ENCODE measurements around the gene LRMDA.

The LRMDA gene

DNA sequence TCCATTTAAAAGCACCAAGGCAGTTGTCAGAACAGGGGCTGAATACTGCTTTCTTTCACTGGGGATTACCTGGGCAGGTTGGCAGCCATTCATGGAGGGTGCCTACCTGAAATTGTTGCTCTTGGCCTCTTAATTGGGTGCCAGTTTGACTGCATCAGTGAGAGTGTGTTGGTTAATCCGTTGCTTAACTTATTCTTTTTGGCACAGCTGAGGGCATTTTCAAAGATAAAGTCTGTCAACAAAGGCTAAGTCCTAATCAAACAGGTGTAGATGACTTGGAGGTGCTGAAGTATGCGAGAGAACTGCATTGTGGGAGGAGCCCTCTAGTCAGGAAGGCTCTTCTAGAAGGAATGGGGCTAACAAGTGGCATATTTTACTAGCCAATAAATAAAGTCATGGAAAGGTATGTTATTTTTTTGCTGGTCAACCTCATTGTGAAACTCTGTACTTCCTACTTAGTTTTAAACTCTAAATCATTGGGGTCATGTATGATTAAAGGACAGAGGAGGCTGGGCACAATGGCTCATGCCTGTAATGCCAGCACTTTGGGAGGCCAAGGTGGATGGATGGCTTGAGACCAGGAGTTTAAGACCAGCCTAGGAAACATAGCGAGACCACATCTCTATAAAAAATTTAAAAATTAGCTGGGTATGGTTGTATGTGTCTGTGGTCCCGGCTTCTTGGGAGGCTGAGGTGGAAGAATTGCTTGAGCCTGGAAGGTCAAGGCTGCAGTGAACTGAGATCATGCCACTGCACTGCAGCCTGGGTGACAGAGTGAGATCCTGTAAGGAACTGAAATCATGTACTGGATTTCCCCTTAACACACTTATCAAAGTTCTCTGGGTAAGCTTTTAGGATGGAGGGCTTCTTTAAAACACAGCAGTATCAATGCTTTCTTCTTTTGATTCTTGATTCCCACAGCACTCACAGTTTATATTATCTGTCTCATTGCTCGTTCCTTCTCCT is 134.1 kb downstream of the LRMDA start:
- no peaks in the 10 kb centered on the region for H3K27me3 ChIP-seq (ENCODE audit: insufficient read depth, low read length, poor library complexity)
- no peak for TF ChIP-seq EZH2 (IDR thresholded peaks at IDR 0.05; ENCODE audit: borderline replicate concordance, low read depth, low read length, severe bottlenecking)
- H3K9ac ChIP-seq (ENCODE audit: low read depth, low read length) = no peak overlapping the region
- no peak for DNase-seq
- H3K27ac ChIP-seq (ENCODE audit: low read length) = no peak overlapping the region
- H2AFZ ChIP-seq (ENCODE audit: low read depth, low read length) = no peak overlapping the region
- H3K4me1 ChIP-seq (ENCODE audit: insufficient read depth, low read length) = no peaks in the 10 kb centered on the region
- no peaks in the 10 kb centered on the region for H3K9me3 ChIP-seq (ENCODE audit: insufficient read depth, low read length, severe bottlenecking)
- no peak for ATAC-seq (ENCODE audit: insufficient read depth, low read depth)
- no peaks in the 10 kb centered on the region for H3K36me3 ChIP-seq (ENCODE audit: insufficient read depth, low read length)
- no peak overlapping the region for H3K4me2 ChIP-seq (ENCODE audit: insufficient read depth, low read length)
- no peaks in the 10 kb centered on the region for H3K79me2 ChIP-seq (ENCODE audit: insufficient read depth, low read length)
- H3K4me3 ChIP-seq (ENCODE audit: low read depth in 1 of 2, low read length in 2 of 2) = no peak overlapping the region
- no peaks in the 10 kb centered on the region for H4K20me1 ChIP-seq (ENCODE audit: insufficient read depth, low read length)

DNA sequence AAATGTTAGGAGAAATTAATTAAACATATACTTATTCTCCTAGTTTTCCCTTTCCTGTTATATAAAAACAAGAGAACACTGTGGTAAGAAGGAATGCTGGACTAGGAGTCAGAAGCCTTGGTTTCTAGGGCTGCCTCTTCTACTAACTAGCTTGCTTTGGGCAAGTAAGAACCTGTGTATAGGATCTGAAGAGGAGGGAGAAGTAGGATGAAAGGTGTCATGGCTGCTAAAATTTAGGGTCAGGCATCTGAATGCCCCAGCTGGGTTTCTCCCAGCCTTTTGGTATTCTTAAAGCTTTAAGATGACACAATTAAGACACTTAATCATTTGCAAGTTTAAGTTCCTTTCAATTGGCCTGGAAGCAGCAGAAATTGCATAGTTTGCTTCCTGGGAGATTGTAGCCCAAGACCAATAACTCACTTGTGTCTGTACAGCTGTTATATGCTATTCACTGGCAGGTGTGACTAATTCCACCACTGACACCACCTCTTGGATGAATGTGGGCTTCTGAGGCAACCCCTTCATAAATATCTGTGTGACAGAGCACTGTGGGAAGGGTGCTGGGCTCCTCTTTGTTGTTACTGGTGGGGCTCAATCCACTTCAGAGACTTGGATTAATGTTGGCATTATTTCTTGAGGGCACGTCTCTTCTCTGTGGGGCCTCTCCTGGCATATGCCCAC is 137.2 kb downstream of the LRMDA start:
- Histone ChIP-seq H3K4me3 (ENCODE audit: low read depth in 1 of 2, low read length in 2 of 2) (no peak overlapping the region), H4K20me1 (ENCODE audit: insufficient read depth, low read length) (no peaks in the 10 kb centered on the region), H3K27ac (ENCODE audit: low read length) (no peak overlapping the region), H3K4me1 (ENCODE audit: insufficient read depth, low read length) (no peaks in the 10 kb centered on the region), H3K9me3 (ENCODE audit: insufficient read depth, low read length, severe bottlenecking) (peaks cover 11% of the 10 kb centered on the region), H2AFZ (ENCODE audit: low read depth, low read length) (no peak overlapping the region), H3K79me2 (ENCODE audit: insufficient read depth, low read length) (no peaks in the 10 kb centered on the region), H3K36me3 (ENCODE audit: insufficient read depth, low read length) (no peaks in the 10 kb centered on the region), H3K27me3 (ENCODE audit: insufficient read depth, low read length, poor library complexity) (no peaks in the 10 kb centered on the region), H3K4me2 (ENCODE audit: insufficient read depth, low read length) (no peak overlapping the region), H3K9ac (ENCODE audit: low read depth, low read length) (no peak overlapping the region)
- TF ChIP-seq, protein P1, sequence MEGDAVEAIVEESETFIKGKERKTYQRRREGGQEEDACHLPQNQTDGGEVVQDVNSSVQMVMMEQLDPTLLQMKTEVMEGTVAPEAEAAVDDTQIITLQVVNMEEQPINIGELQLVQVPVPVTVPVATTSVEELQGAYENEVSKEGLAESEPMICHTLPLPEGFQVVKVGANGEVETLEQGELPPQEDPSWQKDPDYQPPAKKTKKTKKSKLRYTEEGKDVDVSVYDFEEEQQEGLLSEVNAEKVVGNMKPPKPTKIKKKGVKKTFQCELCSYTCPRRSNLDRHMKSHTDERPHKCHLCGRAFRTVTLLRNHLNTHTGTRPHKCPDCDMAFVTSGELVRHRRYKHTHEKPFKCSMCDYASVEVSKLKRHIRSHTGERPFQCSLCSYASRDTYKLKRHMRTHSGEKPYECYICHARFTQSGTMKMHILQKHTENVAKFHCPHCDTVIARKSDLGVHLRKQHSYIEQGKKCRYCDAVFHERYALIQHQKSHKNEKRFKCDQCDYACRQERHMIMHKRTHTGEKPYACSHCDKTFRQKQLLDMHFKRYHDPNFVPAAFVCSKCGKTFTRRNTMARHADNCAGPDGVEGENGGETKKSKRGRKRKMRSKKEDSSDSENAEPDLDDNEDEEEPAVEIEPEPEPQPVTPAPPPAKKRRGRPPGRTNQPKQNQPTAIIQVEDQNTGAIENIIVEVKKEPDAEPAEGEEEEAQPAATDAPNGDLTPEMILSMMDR (IDR thresholded peaks at IDR 0.05; ENCODE audit: borderline replicate concordance, extremely low read depth, low read length, poor library complexity, severe bottlenecking) = no peak
- no peak for DNase-seq
- no peak for ATAC-seq (ENCODE audit: insufficient read depth, low read depth)

DNA sequence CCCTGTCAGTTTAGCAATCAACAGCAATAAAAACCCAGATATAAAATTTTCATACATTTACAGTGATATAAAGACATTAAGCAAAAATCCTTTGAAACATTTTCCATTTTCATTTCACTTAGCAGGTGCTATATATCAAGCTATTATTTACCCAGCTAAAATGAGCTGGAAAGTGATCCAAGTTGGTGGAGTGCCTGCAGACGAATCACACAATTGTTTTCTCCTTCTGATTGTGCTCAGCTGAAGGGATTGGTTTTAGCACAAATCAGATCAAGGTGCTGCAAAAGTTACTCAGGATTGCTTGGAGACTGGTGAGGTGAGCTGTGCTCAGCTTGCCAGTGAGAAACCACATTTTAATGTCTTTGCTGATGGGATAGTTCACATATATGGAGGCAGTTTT is 138.1 kb downstream of the LRMDA start:
- no peak overlapping the region for H3K27ac ChIP-seq (ENCODE audit: low read length)
- peaks cover 14% of the 10 kb centered on the region for H3K9me3 ChIP-seq (ENCODE audit: insufficient read depth, low read length, severe bottlenecking)
- H3K9ac ChIP-seq (ENCODE audit: low read depth, low read length) = no peak overlapping the region
- H3K4me1 ChIP-seq (ENCODE audit: insufficient read depth, low read length) = no peaks in the 10 kb centered on the region
- H3K4me3 ChIP-seq (ENCODE audit: low read depth in 1 of 2, low read length in 2 of 2) = no peak overlapping the region
- ATAC-seq (ENCODE audit: insufficient read depth, low read depth) = no peak
- H3K27me3 ChIP-seq (ENCODE audit: insufficient read depth, low read length, poor library complexity) = no peaks in the 10 kb centered on the region
- H3K79me2 ChIP-seq (ENCODE audit: insufficient read depth, low read length) = no peaks in the 10 kb centered on the region
- H3K36me3 ChIP-seq (ENCODE audit: insufficient read depth, low read length) = no peaks in the 10 kb centered on the region
- DNase-seq = no peak
- H3K4me2 ChIP-seq (ENCODE audit: insufficient read depth, low read length) = no peak overlapping the region
- TF ChIP-seq, protein P1 (IDR thresholded peaks at IDR 0.05; ENCODE audit: borderline replicate concordance, extremely low read depth, low read length, poor library complexity, severe bottlenecking) = no peak
- no peak for TF ChIP-seq EZH2 (IDR thresholded peaks at IDR 0.05; ENCODE audit: borderline replicate concordance, low read depth, low read length, severe bottlenecking)
- no peak overlapping the region for H2AFZ ChIP-seq (ENCODE audit: low read depth, low read length)
- H4K20me1 ChIP-seq (ENCODE audit: insufficient read depth, low read length) = no peaks in the 10 kb centered on the region

DNA sequence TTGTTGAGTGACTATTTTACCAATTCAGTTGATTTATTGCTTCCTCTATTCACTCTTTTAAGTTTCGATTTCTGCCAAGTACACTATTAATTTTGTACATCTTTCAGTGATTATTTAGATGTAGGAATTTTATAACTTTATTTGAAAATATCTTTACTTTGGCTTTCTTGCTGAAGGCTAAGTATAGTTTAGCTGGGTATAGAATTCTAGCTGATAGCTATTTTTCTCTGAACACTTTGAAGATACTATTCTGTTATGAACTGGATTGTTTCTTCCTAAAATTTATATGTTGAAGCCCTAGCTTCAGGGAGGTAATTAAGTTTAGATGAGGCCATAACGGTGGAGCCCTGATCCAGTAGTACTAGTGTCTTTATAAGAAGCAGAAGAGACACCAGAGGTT is 141.1 kb downstream of the LRMDA start:
- H3K4me2 ChIP-seq (ENCODE audit: insufficient read depth, low read length) = no peak overlapping the region
- H3K4me1 ChIP-seq (ENCODE audit: insufficient read depth, low read length) = no peaks in the 10 kb centered on the region
- H3K9ac ChIP-seq (ENCODE audit: low read depth, low read length) = no peak overlapping the region
- H2AFZ ChIP-seq (ENCODE audit: low read depth, low read length) = no peak overlapping the region
- no peaks in the 10 kb centered on the region for H4K20me1 ChIP-seq (ENCODE audit: insufficient read depth, low read length)
- no peak overlapping the region for H3K27ac ChIP-seq (ENCODE audit: low read length)
- H3K9me3 ChIP-seq (ENCODE audit: insufficient read depth, low read length, severe bottlenecking) = peaks cover 17% of the 10 kb centered on the region
- ATAC-seq (ENCODE audit: insufficient read depth, low read depth) (no peak), DNase-seq (no peak)
- no peaks in the 10 kb centered on the region for H3K79me2 ChIP-seq (ENCODE audit: insufficient read depth, low read length)
- TF ChIP-seq EZH2 (IDR thresholded peaks at IDR 0.05; ENCODE audit: borderline replicate concordance, low read depth, low read length, severe bottlenecking) = no peak
- H3K36me3 ChIP-seq (ENCODE audit: insufficient read depth, low read length) = no peaks in the 10 kb centered on the region
- no peak overlapping the region for H3K4me3 ChIP-seq (ENCODE audit: low read depth in 1 of 2, low read length in 2 of 2)
- no peaks in the 10 kb centered on the region for H3K27me3 ChIP-seq (ENCODE audit: insufficient read depth, low read length, poor library complexity)

Measured in DND-41 (cell line).